NT2/D1 (cell line): ENCODE measurements around the gene RBMXL3.

ENCODE experiments used
- DNase-seq: peaks from one replicate; pipeline ENCODE4 v3.0.0-alpha.2; 2011; ENCODE audit warnings: low read depth, low spot score
- H3K27me3 ChIP-seq: 2 replicates; pipeline ENCODE4 v1.6.0; 2011; ENCODE audit warnings: mild to moderate bottlenecking; ENCODE audit not compliant: insufficient read length, insufficient read depth
- H3K36me3 ChIP-seq: 2 replicates; pipeline ENCODE4 v1.6.1; 2011; ENCODE audit warnings: mild to moderate bottlenecking, low read length, mixed read lengths; ENCODE audit not compliant: insufficient read depth, insufficient read length
- H3K4me1 ChIP-seq: 2 replicates; pipeline ENCODE4 v1.5.1; 2011; ENCODE audit not compliant: insufficient read depth, insufficient read length
- H3K4me3 ChIP-seq: 2 replicates; pipeline ENCODE4 v1.5.1; 2011; ENCODE audit warnings: low read depth; ENCODE audit not compliant: insufficient read length
- H3K9ac ChIP-seq: 2 replicates; pipeline ENCODE4 v1.6.0; 2011; ENCODE audit warnings: low read depth; ENCODE audit not compliant: insufficient read length
- H3K9me3 ChIP-seq: 2 replicates; pipeline ENCODE4 v1.5.1; 2011; ENCODE audit warnings: mild to moderate bottlenecking, low read length; ENCODE audit not compliant: insufficient read depth
- SUZ12 ChIP-seq: IDR thresholded peaks from 2 replicates; pipeline ENCODE4 v1.6.1; 2011; ENCODE audit not compliant: insufficient read length, insufficient read depth; ENCODE audit errors: extremely low read depth
- YY1 ChIP-seq: IDR thresholded peaks from 2 replicates; pipeline ENCODE4 v1.6.1; 2011; ENCODE audit not compliant: insufficient read length, insufficient read depth
- ZNF274 ChIP-seq: IDR thresholded peaks from 2 replicates; pipeline ENCODE4 v1.6.1; 2011; ENCODE audit warnings: mild to moderate bottlenecking, low read depth, low read length

The RBMXL3 gene

DNA sequence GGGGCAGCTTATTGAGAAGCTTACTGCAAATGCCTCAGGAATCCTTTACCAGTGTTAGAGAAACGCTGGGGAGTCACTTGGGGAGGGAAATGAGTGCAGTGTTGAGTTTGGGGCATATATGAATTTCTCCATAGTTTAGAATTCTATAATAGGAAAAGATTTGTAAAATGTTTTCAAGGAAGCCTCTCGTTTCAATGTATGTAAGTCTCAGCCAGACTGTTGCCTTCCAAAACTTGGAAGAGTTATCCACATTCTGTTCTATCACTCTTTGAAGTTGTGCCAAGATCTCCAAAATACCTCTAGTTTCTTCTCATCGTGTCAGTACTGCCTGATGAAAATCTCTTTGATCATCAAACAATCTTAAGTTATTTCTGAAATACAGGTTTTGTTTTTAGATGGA lies 45.3 kb downstream of the RBMXL3 start:
- Histone ChIP-seq H3K4me3 (peak overlapping the region; percentile 53), H3K9me3 (no peaks in the 10 kb centered on the region), H3K9ac (peak overlapping the region; percentile 68)

DNA sequence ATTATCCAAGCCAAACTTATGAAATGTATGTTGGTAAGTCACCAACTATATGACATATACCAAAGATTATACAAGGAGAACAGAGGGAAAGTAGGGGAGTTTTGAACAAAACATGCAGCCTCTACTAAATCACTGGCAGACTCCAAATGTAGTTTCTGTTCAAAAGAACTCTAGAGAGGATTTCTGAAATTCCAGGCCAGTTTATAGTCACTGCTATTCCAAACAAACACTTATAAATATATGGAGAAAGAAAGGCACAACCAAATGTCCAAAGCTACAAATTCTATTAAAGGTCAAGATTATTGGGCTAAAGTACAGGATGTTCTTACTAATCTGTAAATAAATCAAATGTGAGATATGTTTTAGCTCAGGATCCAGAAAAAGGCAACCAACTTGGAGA lies 47.4 kb downstream of the RBMXL3 start:
- peaks cover 26% of the 10 kb centered on the region for H3K27me3 ChIP-seq
- H3K9ac ChIP-seq = no peak overlapping the region
- H3K9me3 ChIP-seq = no peaks in the 10 kb centered on the region
- H3K4me1 ChIP-seq = no peaks in the 10 kb centered on the region
- H3K4me3 ChIP-seq = no peak overlapping the region
- TF ChIP-seq SUZ12 = no peak
- no peak for TF ChIP-seq ZNF274
- TF ChIP-seq YY1 = no peak
- H3K36me3 ChIP-seq = no peaks in the 10 kb centered on the region
- no peak for DNase-seq

More for the DNA sequence above, 45.3 kb downstream of the RBMXL3 start:
- Histone ChIP-seq H3K27me3 (peaks cover 26% of the 10 kb centered on the region), H3K4me1 (no peaks in the 10 kb centered on the region), H3K36me3 (no peaks in the 10 kb centered on the region)
- no peak for TF ChIP-seq ZNF274
- no peak for TF ChIP-seq SUZ12
- no peak for TF ChIP-seq YY1
- DNase-seq = no peak

DNA sequence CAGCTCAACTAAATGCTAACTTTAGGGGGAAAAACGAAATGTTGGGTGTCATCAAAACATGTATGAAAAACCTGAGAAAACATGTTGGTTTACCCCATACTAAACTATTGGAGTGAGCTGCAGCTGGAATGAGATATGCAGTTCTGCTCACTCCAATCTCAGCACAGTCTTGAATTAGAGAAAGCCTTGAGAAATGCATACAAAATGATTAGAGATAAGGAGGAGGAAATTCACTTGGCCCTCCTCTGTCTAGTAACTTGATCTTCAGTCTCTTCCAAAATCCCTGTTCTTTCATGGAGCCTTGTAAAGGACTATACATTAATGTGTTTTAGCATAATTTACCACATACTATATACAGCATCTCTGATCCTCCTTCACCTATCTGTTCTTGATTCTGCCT lies 47.8 kb downstream of the RBMXL3 start:
- H3K4me1 ChIP-seq = no peaks in the 10 kb centered on the region
- TF ChIP-seq SUZ12 (no peak), YY1 (no peak), ZNF274 (no peak)
- no peaks in the 10 kb centered on the region for H3K9me3 ChIP-seq
- H3K36me3 ChIP-seq = no peaks in the 10 kb centered on the region
- no peak overlapping the region for H3K4me3 ChIP-seq
- DNase-seq = no peak
- H3K9ac ChIP-seq = no peak overlapping the region
- H3K27me3 ChIP-seq = peaks cover 26% of the 10 kb centered on the region
